ENCODE measurements around the gene SLCO3A1.

SLCO3A1 gene

GRCh38 chr15:91912336-91912735, 58.8 kb downstream of the SLCO3A1 start:
- no peak for DNase-seq (ENCODE audit: low spot score)

DNA sequence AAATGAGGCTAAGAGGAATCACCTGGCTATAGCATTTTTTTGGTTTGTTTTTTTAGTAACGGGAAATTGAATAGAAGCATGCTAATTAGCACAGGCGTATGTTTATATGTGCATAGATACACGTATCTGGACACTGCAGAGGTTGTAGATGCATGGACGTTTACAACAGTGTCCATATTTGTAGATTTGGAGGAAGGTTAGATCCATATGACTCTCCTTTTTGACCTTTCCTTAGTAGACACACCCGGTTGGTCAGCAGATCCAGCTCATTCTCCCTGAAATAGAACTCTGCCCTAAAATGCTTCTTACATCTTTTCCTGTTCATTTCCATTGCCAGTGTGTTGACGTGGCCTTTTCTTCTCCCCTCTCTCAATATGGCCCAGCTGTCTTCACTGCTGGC, 60.1 kb downstream of the SLCO3A1 start:
- DNase-seq (ENCODE audit: low spot score) = no peak

DNA sequence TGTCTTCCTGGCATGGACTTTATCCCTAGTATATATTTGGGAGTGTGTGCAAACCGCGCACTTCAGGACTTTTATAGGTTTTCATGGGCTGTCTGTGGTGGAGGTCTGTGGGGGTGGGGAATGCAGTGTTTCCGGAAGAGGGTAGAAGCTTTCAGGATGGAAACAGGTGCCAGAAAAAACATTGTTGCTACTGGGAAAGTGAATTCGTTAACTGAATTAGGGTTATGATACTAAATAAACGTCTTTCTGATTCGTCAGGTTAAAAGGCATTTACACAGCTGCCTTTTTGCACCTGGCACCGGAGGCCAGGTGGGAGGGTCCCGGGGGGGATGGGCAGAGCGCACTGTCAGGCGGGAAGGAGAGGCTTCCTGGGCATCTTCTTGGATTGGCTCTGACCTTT, 62.1 kb downstream of the SLCO3A1 start:
- no peak for DNase-seq (ENCODE audit: low spot score)

GRCh38 chr15:91916051-91916450, 62.5 kb downstream of the SLCO3A1 start:
- DNase-seq (ENCODE audit: low spot score) = no peak

DNA sequence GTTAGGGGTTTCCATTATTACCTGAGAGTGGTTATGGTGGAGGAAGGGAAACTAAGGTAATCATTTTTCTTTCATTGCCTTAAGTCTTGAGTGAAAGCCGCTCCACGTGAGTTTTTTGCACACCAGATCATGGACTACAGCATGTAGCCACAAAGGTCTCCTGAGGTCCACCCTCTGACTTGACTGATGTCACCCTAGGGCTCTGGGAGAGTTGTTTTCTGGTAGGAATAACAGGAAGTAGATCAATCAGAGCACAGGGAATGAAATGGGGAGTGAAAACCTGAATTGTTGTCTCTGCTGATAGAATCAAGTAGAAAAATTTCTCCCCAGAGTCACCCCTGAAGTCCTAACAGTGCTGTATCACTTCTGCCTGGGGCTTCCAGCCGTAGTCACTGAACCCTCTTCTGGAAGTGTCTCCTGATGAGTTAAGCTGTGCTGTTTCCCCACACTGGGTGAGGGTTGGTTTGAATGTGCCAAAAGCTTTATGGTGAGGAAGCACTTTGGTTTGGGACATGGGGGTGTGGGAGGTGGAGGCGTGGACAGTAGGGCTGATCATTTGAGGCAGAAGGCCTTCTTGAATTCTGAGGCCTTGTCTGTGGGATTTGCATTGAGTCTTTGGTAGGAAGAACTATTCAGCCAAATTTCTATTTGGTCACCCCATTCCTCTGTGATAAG, 64.3 kb downstream of the SLCO3A1 start:
- DNase-seq (ENCODE audit: low spot score) = no peak

DNA sequence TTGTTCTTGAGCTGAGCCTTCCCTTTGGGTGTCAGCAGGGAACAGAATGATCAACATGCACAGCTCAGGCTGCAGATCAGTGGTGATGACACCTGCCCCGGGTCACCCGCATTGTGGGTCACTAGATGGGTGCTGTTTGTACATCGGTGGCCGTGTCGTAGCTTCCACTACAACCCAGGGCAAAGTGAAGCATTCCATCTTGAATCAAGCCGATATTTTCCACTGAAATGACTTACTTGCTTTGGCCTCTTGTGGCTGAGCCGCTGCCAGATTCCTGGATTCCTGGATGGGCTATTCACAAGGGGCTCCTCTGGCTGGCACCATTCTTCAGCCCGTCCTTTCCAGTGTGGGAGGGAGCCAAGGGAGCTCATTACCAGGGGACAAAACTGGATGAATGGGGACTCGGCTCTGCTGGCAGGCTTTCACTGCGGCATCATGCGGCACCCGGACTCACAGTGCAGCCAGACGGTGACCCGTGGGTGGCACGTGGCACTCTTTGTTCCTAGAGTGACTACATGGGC, 65.6 kb downstream of the SLCO3A1 start:
- no peak for DNase-seq (ENCODE audit: low spot score)

- DNase-seq (ENCODE audit: low spot score) = no peak
Measured at GRCh38 chr15:91921188-91921842, 67.8 kb downstream of the SLCO3A1 start.

GRCh38 chr15:91921843-91922198, 68.3 kb downstream of the SLCO3A1 start:
- no peak for DNase-seq (ENCODE audit: low spot score)

GRCh38 chr15:91922646-91923547, 69.4 kb downstream of the SLCO3A1 start:
- DNase-seq (ENCODE audit: low spot score) = no peak

DNA sequence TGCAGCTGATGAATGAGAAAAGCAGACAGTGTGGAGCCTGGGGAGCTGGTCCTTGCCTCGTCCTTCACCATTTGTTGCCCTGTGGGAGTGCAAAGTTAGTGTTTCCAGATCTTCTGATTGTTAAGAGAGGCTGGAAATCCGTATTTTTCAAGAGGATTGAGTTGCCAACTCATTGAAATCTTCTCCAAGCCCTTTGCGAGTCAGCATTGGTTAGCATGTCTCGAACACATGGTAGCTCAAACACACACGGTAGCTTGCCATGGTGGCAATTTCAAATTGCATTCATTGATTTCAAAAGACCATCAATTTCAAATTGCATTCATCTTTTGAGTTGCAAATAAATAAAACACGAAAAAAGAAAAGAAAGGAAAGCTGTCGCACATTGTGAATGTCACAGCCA, 70.7 kb downstream of the SLCO3A1 start:
- no peak for DNase-seq (ENCODE audit: low spot score)

- no peak for DNase-seq (ENCODE audit: low spot score)
Measured at GRCh38 chr15:91924837-91925495, 71.5 kb downstream of the SLCO3A1 start.

GRCh38 chr15:91925794-91926193, 72.3 kb downstream of the SLCO3A1 start:
- DNase-seq (ENCODE audit: low spot score) = no peak

- DNase-seq (ENCODE audit: low spot score) = peak; percentile 31
Measured at GRCh38 chr15:91926908-91927270, 73.4 kb downstream of the SLCO3A1 start.

DNA sequence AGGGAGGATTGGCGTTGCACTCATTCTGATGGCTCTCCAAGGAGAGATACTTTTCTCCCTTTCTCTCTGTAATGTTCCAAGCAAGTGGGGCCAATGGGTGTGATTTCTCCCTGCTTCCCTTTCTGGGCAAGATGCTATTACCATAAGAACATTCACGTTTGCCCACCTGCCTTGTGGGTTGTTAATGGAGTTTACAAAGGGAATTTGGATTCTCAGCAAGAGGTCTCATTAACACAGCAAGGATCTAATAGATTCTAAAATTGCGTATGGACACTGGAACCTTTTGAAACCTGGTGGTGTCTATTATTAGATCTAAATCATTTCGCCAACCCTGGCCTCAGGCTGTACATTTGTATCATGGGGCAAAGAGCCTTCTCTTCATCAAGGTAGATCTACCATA, 74.1 kb downstream of the SLCO3A1 start:
- no peak for DNase-seq (ENCODE audit: low spot score)

- no peak for DNase-seq (ENCODE audit: low spot score)
Measured at GRCh38 chr15:91928675-91929074, 75.2 kb downstream of the SLCO3A1 start.

DNA sequence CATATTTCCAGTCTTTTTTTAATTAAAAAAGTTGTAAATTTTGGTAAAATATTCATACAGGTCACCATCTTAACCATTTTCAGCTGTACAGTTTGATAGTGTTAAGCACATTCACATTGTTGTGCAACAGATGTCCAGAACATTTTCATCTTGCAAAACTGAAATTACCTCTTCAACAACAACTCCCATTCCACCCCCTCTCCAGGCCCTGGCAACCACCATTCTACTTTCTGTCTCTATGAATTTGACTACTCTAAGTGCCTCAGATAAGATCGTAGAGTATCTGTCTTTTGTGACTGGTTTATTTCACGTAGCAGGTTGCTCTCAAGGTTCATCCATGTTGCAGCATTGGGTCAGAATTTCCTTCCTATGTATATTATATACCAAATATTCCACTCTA, 76.0 kb downstream of the SLCO3A1 start:
- DNase-seq (ENCODE audit: low spot score) = no peak

GRCh38 chr15:91930092-91930491, 76.6 kb downstream of the SLCO3A1 start:
- no peak for DNase-seq (ENCODE audit: low spot score)

- no peak for DNase-seq (ENCODE audit: low spot score)
Measured at GRCh38 chr15:91936182-91936775, 82.8 kb downstream of the SLCO3A1 start.

GRCh38 chr15:91936927-91937326, 83.4 kb downstream of the SLCO3A1 start:
- DNase-seq (ENCODE audit: low spot score) = no peak

- DNase-seq (ENCODE audit: low spot score) = no peak
Measured at GRCh38 chr15:91938136-91938535, 84.6 kb downstream of the SLCO3A1 start.

DNA sequence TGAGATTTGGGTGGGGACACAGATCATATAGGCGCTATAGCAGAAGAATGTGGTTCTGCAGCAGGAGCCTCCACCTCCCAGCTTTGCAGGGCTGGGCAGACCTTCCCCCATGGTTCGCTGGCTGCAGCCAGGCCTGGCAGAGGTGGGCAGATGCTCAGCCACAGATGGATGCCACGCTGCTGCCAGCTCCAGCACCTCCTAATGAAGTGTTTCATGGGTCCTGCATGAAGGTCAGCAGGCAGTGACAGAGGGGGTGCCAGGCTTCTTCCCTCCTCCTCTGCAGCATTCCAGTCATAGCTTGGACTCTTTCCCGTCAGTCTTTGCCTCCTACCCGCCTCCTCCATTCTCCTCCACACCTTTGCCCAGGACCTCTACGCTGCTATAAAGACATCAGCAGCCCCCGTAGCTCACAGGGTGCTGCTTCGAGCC, 85.9 kb downstream of the SLCO3A1 start:
- no peak for DNase-seq (ENCODE audit: low spot score)

Measured in AG08395 (cell line).